ENCODE measurements around the gene STARD9.

Gene STARD9

DNA sequence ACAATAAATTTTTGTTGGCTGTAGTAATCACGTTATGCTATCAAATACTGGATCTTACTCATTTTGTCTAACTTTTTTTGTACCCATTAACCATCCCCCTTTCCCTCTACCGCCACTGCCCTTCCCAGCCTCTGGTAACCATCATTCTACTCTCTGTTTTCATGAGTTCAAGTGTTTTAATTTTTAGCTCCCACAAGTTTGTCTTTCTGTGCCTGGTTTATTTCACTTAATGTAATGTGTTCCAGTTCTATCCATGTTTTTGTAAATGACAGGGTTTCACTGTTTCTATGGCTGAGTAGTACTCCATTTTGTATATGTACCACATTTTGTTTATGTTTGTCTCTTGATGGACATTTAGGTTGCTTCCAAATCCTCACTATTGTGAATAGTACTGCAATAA, 52.1 kb downstream of the STARD9 start:
- no peak for DNase-seq (ENCODE audit: low read depth)

DNA sequence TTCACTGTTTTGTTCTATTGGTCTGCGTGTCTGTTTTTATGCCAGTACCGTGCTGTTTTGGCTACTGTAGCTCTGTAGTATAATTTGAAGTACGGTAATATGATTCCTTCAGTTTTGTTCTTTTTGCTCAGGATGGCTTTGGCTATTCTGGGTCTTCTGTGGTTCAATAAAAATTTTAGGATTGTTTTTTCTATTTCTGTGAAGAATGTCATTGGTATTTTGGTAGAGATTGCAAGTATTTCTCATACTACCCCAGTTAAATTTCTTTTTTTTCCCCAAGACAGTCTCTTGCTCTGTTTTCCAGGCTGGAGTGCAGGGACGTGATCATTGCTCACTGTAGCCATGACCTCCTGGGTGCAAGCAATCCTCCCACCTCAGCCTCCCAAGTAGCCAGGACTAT, 53.4 kb downstream of the STARD9 start:
- DNase-seq (ENCODE audit: low read depth) = peak; percentile 49

DNA sequence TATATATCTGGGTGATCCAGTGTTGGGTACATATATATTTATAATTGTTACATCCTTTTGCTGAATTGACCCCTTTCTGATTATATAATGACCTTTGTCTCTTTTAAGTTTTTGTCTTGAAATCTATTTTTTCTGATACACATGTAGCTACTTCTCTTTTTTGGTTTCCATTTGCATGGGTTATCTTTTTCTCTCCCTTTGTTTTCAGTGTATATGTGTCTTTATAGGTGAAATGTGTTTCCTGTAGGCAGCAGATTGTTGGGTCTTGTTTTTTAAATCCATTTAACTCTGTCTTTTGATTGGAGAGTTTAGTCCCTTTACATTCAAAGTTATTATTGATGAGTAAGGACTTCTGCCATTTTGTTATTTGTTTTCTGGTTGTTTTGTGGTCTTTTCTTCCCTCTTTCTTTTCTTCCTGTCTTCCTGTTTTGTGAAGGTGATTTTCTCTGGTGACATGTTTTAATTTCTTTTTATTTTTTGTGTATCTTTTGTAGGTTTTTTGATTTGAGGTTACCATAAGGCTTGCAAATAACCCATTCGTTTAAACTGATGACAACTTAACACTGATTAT, 56.8 kb downstream of the STARD9 start:
- DNase-seq (ENCODE audit: low read depth) = no peak

DNA sequence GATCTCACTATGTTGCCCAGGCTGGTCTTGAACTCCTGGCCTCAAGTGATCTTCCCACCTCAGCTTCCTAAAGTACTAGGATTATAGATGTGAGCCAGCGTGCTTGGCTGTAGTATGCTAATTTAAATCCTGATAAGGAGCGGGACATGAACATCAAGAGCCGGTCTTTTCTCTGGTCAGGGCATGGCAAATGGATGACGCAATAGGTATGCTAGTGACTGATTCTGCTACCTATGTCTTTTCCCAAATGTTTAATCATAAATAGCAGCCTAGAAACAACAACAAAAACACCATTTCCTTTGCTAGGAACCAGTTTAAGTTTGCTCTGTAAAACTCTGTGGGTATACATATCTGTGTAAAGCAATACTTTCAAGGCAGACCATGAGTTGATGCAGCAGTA, 64.7 kb downstream of the STARD9 start:
- no peak for DNase-seq (ENCODE audit: low read depth)

DNA sequence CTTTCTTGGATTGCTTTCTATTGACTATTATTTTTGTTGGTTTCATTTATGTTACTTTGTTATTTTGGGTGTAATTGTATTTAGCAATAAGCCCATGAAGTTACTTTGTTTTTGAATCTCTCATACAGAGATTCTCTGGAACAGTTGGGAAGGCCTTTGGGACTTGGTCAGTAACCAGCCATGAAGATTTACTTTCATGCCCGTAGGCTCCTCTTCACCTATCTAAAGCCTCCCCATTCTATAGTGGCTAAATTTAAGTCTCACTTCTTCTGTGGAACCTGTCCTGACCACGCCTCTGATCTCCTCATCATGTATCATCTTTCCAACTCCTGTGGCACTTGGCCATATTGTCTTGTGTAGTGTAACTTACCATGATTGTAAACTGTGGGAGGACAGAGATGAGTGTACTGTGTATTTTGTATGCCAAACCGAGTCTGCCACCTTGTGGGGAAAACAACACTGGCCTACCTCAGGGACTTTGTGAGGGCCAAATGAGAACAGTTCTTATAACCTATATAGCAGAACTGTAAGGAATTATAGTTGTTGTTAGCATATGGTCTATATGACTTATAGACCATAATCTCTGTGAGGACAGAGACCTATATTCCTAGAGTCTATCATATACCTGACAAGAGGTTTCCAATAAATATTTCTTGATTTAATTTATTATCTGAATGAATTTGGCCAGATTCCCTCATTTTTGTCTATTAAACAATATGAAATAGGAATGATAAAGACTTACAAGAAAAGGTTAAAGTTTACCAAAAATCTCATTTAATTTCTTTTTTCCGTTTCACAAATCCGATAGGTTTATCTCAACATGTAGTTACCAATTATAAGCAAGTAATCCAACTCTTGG, 75.0 kb downstream of the STARD9 start:
- peak; percentile 84 for DNase-seq (ENCODE audit: low read depth)

DNA sequence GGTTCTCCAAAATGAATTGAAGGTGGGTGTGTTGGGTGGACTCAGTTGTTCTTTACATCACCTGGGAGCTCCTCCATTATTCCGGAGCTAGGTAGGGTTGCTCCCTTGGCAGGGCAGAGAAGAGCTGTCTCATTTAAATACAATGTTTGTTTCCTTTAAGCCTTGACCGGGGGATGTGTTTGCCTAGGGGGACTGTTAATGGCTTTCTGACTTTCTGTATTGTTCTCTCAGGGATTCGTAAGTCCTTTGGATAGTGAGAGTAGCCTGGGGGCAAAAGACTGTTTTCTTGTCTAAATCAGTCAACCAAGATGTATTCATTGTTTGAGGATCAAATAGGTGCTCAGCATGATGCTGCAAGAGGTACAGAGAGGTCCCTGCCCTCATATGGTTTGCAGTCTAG, 90.4 kb downstream of the STARD9 start:
- no peak for DNase-seq (ENCODE audit: low read depth)

DNA sequence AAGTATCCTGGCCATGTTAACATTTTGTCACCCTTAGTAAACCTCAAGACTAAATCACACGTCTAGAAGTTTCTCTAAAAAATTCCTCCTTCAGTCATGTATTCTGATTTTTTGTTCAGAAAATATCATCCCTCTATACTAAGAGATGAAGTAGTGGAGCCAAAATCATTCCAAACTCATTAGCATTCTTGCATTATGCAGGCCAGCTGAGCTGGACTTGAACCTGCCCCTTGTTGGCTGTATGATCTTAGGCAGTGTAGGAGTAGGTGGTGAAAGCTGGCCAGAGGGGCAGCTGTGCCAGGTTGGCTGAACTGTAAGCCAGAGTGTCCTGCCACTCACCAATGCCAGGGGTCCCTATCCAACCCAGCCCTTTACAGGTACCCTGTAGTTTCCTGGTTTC, 92.4 kb downstream of the STARD9 start:
- DNase-seq (ENCODE audit: low read depth) = no peak

DNA sequence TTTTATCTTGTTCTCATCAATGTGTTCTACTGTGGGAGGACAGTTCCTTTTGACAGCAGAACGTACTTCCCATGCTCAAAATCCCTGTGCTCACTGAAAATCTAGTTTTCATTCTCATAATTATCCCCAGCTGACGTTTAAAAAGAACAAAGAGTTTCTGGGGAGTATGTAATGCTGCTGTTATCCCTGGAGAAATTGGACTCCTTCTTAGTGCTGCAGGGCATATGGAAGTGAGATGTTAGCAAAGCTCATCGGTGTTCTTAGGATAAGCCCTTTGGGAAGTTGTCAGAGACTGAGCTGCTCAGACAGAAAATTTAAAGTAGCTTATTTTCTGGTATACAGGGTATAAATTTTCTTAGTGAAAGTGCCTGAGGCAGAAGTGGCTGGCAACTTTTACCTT, 95.0 kb downstream of the STARD9 start:
- DNase-seq (ENCODE audit: low read depth) = no peak

DNA sequence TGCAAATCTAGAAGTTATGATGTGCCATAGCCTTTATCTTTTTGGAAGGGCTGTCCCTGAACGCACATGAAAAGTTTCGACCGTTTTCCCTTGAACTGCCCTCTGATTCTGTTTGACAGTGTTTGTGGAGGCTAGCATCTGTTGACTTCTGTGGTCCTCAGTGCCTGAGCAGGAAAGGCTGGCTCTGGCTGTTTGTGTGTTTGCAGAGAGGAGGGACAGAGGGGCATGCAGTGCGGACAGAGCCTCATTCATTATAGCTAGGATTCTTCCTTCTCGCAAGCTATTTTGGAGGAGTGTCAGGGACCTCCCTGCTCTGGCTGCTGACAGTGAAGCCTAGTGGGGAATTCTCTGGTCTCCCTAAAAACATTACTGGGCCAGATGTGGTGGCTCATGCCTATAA, 97.0 kb downstream of the STARD9 start:
- no peak for DNase-seq (ENCODE audit: low read depth)

DNA sequence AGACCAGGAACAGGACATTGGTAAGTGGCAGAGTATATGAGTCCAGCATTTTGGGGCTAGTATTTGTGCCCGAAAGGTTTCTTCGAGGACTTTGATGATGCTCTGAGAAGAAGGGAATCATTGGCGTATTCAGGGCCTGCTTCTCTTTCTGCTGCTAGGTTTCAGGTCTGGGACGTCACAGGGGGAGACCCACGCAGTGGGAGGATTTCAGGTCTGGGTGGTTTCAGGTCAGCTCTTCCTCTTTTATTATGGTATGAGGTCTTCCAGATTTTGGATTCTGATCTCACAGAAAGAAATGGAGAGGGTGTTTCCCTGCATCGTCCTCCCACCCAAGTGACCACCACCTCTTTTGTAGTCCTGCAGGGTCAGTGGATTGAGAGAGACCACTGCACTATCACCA, 99.1 kb downstream of the STARD9 start:
- no peak for DNase-seq (ENCODE audit: low read depth)

DNA sequence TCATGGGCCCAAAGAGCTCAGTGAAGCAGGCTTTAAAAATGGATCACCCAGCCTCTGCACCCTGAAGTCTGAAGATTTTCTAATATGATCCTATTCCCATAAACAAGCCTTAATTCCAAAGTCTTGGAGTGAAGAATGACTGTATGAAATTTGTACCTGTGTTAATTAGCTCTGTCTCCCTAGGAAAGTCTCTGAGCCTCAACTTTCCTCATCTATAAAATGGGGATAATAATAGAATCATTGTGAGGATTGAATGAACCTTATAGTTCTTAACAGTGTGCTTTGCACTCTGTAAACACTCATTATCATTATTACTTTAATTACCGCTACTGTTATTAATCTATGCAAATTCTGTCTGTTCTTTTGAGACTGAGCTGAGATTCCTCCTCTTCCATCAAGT, 99.6 kb downstream of the STARD9 start:
- DNase-seq (ENCODE audit: low read depth) = no peak

DNA sequence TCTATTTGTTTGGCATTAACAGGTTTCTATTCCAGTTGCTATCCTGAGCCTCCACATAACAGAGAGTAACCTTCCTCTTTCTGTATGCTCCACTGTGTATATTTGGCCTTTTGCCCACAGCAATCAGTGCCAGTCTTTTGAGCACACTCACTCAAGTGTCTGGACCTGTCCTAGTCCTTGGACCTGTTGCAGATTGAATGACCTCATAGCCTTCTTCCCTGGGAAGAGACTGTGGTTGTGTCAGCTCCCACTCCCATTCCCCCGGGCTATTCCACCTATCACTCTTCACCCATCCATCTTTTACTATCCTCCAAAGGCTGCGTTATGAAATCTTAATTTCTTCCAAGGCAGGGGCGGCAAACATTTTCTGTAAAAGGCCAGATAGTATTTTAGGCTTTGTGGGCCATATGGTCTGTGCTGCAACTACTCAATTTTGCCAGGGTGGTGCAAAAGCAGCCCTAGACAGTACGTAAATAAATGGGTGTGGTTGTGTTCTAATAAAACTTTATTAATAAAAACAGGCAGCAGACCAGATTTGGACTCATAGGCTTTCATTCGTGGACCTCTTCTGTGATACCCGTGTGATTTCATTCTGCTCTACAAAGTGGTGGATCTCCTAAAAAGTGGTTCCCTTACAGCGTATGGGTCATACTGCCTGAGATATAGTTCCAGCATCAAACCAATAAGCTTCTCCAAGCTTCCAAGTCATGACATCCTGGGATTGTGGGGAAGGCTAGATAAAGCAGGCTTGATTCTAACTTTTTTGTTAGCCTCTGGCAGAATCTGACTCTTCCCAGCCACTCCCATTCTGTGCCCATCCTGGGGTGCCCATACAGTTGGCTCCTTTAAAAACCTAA, 104.1 kb downstream of the STARD9 start:
- DNase-seq (ENCODE audit: low read depth) = peak; percentile 4

DNA sequence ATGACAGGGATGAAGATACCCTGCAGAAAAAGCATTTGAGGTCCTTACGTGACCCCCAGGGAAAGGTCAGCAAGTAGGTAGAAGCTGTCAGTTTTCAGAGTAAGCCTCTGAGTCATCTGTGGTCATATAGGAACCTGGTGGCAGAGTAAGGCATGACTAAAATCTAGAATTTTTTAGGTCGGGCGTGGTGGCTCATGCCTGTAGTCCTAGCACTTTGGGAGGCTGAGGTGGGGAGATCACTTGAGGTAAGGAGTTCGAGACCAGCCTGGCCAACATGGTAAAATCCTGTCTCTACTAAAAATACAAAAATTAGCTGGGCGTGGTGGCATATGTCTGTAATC, 104.7 kb downstream of the STARD9 start:
- peak; percentile 19 for DNase-seq (ENCODE audit: low read depth)

DNA sequence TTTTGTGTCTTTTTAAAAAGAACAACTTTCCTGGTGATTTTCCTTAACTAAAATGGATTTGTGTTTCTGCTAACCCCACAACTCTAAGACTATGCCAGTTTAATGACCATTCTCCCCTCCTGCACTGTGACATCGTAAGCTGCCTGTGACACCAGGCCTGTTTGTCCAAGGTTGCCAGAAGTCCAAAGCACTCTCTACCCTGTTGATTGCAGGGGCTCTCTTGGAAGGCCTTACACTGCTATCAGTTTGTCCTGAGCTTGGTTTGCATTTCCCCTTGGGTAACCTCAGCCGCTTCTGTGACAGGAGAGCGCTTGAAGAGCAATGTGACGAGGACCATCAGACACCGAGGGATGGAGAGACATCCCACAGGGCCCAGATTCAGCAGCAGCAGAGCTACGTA, 105.7 kb downstream of the STARD9 start:
- DNase-seq (ENCODE audit: low read depth) = no peak

DNA sequence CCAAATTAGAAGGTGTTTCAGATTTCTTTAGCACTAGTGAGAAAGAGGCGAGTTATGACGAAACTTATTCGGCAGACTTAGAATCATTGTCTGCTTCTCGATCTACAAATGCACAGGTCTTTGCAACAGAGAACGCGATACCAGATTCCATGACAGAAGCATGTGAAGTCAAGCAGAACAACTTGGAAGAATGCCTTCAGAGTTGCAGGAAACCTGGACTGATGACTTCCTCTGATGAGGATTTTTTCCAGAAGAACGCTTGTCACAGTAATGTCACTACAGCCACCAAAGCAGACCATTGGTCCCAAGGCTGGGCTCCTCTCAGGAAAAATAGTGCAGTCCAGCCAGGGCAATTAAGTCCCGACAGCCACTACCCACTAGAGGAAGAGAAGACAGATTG, 110.9 kb downstream of the STARD9 start:
- DNase-seq (ENCODE audit: low read depth) = no peak

DNA sequence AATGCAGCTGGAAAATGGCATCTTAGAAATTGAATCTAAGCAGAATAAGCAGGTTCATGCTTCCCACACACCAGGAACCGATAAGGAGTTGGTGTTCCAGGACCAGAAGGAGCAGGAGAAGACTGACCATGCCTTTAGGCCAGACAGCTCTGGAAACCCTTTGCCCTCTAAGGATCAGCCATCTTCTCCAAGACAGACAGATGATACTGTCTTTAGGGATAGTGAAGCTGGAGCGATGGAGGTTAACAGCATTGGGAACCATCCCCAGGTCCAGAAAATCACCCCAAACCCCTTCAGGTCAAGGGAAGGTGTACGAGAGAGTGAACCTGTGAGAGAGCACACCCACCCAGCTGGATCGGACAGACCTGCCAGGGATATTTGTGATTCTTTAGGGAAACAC, 112.3 kb downstream of the STARD9 start:
- DNase-seq (ENCODE audit: low read depth) = no peak

DNA sequence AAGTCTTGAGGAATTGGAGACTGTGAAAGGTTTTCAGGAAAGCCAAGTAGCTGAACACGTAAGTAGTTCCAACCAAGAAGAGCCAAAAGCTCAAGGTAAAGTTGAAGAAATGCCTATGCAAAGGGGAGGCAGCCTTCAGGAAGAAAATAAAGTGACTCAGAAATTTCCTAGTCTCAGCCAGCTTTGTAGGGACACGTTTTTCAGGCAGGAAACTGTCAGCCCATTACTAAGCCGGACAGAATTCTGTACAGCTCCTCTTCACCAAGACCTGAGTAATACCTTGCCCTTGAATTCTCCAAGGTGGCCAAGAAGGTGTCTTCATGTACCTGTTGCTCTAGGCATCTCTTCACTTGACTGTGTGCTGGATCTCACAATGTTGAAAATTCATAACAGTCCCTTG, 112.9 kb downstream of the STARD9 start:
- no peak for DNase-seq (ENCODE audit: low read depth)

DNA sequence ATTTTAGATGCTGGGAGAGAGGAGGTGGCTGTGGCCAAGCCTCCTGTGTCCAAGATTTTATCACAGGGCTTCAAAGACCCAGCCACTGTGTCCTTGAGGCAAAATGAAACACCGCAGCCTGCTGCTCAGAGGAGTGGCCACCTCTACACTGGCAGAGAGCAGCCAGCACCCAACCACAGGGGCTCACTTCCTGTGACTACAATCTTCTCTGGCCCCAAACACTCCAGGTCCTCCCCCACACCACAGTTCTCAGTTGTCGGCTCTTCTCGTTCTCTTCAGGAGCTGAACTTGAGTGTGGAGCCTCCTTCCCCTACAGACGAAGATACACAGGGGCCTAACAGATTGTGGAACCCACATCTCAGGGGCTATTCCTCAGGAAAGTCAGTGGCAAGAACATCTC, 115.9 kb downstream of the STARD9 start:
- DNase-seq (ENCODE audit: low read depth) = no peak

DNA sequence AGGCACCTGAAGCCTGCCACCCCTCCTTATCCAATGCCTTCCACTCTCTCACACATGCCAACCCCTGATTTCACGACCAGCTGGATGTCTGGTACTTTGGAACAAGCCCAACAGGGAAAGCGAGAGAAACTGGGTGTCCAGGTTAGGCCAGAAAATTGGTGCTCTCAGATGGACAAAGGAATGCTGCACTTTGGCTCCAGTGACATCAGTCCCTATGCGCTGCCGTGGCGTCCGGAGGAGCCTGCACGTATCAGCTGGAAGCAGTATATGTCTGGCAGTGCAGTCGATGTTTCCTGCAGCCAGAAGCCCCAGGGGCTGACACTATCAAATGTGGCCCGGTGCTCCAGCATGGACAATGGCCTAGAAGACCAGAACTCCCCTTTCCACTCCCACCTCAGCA, 116.4 kb downstream of the STARD9 start:
- no peak for DNase-seq (ENCODE audit: low read depth)

DNA sequence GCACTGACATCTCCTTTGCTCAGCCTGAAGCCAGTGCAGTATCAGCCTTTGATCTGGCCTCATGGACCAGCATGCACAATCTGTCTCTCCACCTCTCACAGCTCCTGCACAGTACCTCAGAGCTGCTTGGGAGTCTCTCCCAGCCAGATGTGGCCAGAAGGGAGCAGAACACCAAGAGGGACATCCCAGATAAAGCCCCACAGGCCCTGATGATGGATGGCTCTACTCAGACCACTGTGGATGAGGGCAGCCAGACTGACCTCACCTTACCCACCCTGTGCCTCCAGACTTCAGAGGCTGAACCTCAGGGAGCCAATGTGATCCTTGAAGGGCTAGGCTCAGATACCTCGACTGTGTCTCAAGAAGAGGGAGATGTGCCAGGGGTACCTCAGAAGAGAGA, 117.1 kb downstream of the STARD9 start:
- DNase-seq (ENCODE audit: low read depth) = no peak

DNA sequence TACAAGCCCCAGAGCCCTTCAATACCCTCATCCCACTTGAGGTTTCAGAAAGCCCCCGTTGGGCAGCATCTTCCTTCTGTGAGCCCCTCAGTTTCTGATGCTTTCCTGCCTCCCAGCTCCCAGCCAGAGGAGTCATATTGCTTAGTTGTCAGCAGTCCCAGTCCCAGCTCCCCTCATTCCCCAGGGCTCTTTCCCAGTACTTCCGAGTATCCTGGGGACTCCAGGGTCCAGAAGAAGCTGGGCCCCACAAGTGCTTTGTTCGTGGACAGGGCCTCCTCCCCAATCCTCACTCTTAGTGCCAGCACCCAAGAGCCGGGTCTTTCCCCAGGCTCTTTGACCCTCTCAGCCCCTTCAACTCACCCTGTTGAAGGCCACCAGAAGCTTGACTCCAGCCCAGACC, 117.6 kb downstream of the STARD9 start:
- no peak for DNase-seq (ENCODE audit: low read depth)

DNA sequence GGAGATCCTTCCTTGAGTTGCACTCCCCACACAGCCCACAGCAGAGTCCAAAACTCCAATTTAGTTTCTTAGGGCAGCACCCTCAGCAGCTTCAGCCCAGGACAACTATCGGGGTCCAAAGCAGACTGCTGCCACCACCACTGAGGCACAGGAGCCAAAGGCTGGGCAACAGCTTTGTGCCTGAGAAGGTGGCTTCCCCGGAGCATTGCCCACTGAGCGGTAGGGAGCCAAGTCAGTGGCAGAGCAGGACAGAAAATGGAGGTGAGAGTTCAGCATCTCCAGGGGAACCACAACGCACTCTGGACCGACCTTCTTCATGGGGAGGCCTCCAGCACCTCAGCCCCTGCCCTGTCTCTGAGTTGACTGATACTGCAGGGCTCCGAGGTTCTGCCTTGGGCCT, 118.1 kb downstream of the STARD9 start:
- no peak for DNase-seq (ENCODE audit: low read depth)

DNA sequence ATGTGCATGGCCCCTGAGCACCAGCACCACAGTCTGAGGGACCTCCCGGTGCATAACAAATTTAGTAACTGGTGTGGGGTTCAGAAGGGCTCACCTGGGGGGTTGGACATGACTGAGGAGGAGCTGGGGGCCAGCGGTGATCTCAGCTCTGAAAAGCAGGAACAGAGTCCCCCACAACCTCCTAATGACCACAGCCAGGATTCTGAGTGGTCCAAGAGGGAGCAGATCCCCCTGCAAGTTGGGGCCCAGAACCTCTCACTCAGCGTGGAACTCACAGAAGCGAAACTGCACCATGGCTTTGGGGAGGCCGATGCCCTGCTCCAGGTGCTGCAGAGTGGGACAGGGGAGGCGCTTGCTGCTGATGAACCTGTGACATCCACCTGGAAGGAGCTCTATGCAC, 118.5 kb downstream of the STARD9 start:
- DNase-seq (ENCODE audit: low read depth) = no peak
